MM.1S (cell line): ENCODE data around the gene TMEM119.

Experiments
- CTCF ChIP-seq: fragments of 300-600 bp; sonication (generic); IDR thresholded peaks from 2 replicates; pipeline ENCODE4 v1.5.1; 2016; ENCODE audit warnings: antibody characterized with exemption, low read length, mixed read lengths
- EZH2 ChIP-seq: fragments of 300-600 bp; sonication (generic); optimal IDR thresholded peaks from 2 replicates; pipeline ENCODE3; 2017; ENCODE audit warnings: low read depth, mild to moderate bottlenecking, antibody characterized with exemption, low read length, mixed read lengths
- EZH2phosphoT487 ChIP-seq: fragments of 300-600 bp; sonication (generic); IDR thresholded peaks from 2 replicates; pipeline ENCODE4 v1.6.1; 2018; ENCODE audit warnings: antibody characterized with exemption, low read length

GRCh38 chr12:108563136-108563803, 34.6 kb downstream of the TMEM119 start:
- peak; percentile 95 for TF ChIP-seq CTCF
- TF ChIP-seq EZH2phosphoT487: no peak
- TF ChIP-seq EZH2: no peak
